Activated CD4-positive, alpha-beta T cell treated with anti-CD3 and anti-CD28 coated beads for 36 hours (primary cell): Measurements from ENCODE around the gene GAA. TPM values are rescaled to one million over a fixed set of nuclear protein-coding genes. Genes with fewer than 3 reads are reported as not detected.
"Not testable (repeated sequence)": the region's sequence is repeated elsewhere in the genome, so short reads cannot be mapped to it uniquely, and the experiment has no call there.

Experiments
- ATAC-seq: fragments of 200-7000 bp; cut with Tn5 transposase; one replicate; pipeline ENCODE4 v1.10.0; 2021; ENCODE audit warnings: mild to moderate bottlenecking, moderate library complexity
- CTCF ChIA-PET: fragments of 350-600 bp; sonication (Branson Sonifier 250); formaldehyde crosslinking; loops from one replicate; lab custom pipeline; 2021; ENCODE audit warnings: antibody characterized with exemption; lab: Charles Lee
- POLR2A ChIA-PET: fragments of 350-600 bp; sonication (Branson Sonifier 250); formaldehyde crosslinking; loops from one replicate; lab custom pipeline; 2021; ENCODE audit warnings: antibody characterized with exemption, inconsistent platforms; lab: Charles Lee
- DNase-seq: peaks from one replicate; pipeline ENCODE4 v3.0.0-alpha.2; 2020
- H3K27ac Mint-ChIP-seq: one replicate; pipeline ENCODE4 v1.8.0; 2021; ENCODE audit warnings: mixed read lengths
- H3K27me3 Mint-ChIP-seq: one replicate; pipeline ENCODE4 v1.8.0; 2021; ENCODE audit warnings: mixed read lengths
- H3K36me3 Mint-ChIP-seq: one replicate; pipeline ENCODE4 v1.8.0; 2021; ENCODE audit warnings: low read depth, mixed read lengths
- H3K4me1 Mint-ChIP-seq: one replicate; pipeline ENCODE4 v1.8.0; 2021; ENCODE audit warnings: mixed read lengths
- H3K4me3 Mint-ChIP-seq: one replicate; pipeline ENCODE4 v1.8.0; 2021; ENCODE audit warnings: mild to moderate bottlenecking, moderate library complexity, mixed read lengths
- H3K9me3 Mint-ChIP-seq: one replicate; pipeline ENCODE4 v1.8.0; 2021; ENCODE audit warnings: low read depth, mixed read lengths
- intact Hi-C, 2 experiments: fragments of 100-400 bp; cut with DNase I in 1 of 2; cut with micrococcal nuclease in 1 of 2; formaldehyde crosslinking; loops; one replicate each; pipeline versions ENCODE4 v1.14.2 to v1.15.1; 2022 to 2024; cut with DNase I, micrococcal nuclease
- total RNA-seq, 2 experiments: library from RNA; stranded (reverse); gene quantifications; one replicate each; pipeline ENCODE4 v1.2.3, GENCODE V29; 2021

The GAA gene
- total RNA-seq, 2 experiments from 2014 or later = 28.4 to 32.8 TPM

GRCh38 chr17:80084773-80085172, 16.6 kb upstream of the GAA start:
- intact Hi-C loops = loop anchor here in 1 of 2 experiments (5.0 kb wide), 1 partner anchor 77 kb away; no protein-coding TSS in a partner anchor
- no peak for ATAC-seq
- CTCF ChIA-PET = interaction anchor here (1.0 to 1.6 kb wide), 3 partner anchors 8 to 135 kb away, joined by 3 to 6 read pairs (median 3); partner anchors contain the start of gene GAA

GRCh38 chr17:80086081-80086480, 15.3 kb upstream of the GAA start:
- Mint-ChIP-seq H3K36me3 (no peaks in the 10 kb centered on the region), H3K4me3 (no peak overlapping the region), H3K4me1 (peaks cover 3% of the 10 kb centered on the region), H3K27me3 (no peaks in the 10 kb centered on the region), H3K27ac (no peak overlapping the region), H3K9me3 (no peaks in the 10 kb centered on the region)
- POLR2A ChIA-PET = no interaction called here
- ATAC-seq (no peak), DNase-seq (no peak)
- intact Hi-C loops = no loop called here
- CTCF ChIA-PET = interaction anchor here (0.7 to 1.3 kb wide), 2 partner anchors 15 to 92 kb away, joined by 3 to 4 read pairs; partner anchors contain the start of gene GAA

More at GRCh38 chr17:80084773-80085172, 16.6 kb upstream of the GAA start:
- peaks cover 3% of the 10 kb centered on the region for H3K4me1 Mint-ChIP-seq
- H3K9me3 Mint-ChIP-seq = no peaks in the 10 kb centered on the region
- H3K27me3 Mint-ChIP-seq = no peaks in the 10 kb centered on the region
- no peak overlapping the region for H3K4me3 Mint-ChIP-seq
- DNase-seq = no peak
- no peaks in the 10 kb centered on the region for H3K36me3 Mint-ChIP-seq
- H3K27ac Mint-ChIP-seq = no peak overlapping the region
- POLR2A ChIA-PET = no interaction called here

- Mint-ChIP-seq H3K27me3 (no peaks in the 10 kb centered on the region), H3K9me3 (no peaks in the 10 kb centered on the region), H3K4me3 (no peak overlapping the region), H3K36me3 (no peaks in the 10 kb centered on the region), H3K4me1 (peaks cover 3% of the 10 kb centered on the region), H3K27ac (no peak overlapping the region)
- ChIA-PET POLR2A (no interaction called here), CTCF (interaction anchor here (0.7 to 1.3 kb wide), 2 partner anchors 15 to 93 kb away, joined by 3 to 4 read pairs; partner anchors contain the start of gene GAA)
- intact Hi-C loops = no loop called here
- ATAC-seq = no peak
- no peak for DNase-seq
Measured at GRCh38 chr17:80086616-80087015, 14.8 kb upstream of the GAA start.

GRCh38 chr17:80087346-80088265, 13.8 kb upstream of the GAA start:
- POLR2A ChIA-PET = no interaction called here
- Mint-ChIP-seq H3K27me3 (no peaks in the 10 kb centered on the region), H3K4me1 (peaks cover 3% of the 10 kb centered on the region), H3K4me3 (no peak overlapping the region), H3K9me3 (no peaks in the 10 kb centered on the region), H3K27ac (no peak overlapping the region), H3K36me3 (no peaks in the 10 kb centered on the region)
- ATAC-seq (no peak), DNase-seq (no peak)
- CTCF ChIA-PET = interaction anchor here (0.7 to 1.2 kb wide), 2 partner anchors 12 to 37 kb away, joined by 3 to 4 read pairs; no protein-coding TSS in a partner anchor
- intact Hi-C loops = no loop called here

GRCh38 chr17:80089762-80090161, 11.6 kb upstream of the GAA start:
- CTCF ChIA-PET = interaction anchor here (1.4 kb wide), 1 partner anchor 10 kb away, joined by 4 read pairs; no protein-coding TSS in a partner anchor
- DNase-seq (no peak), ATAC-seq (no peak)
- H3K27me3 Mint-ChIP-seq = no peaks in the 10 kb centered on the region
- POLR2A ChIA-PET = no interaction called here
- H3K36me3 Mint-ChIP-seq = no peaks in the 10 kb centered on the region
- intact Hi-C loops = no loop called here
- no peak overlapping the region for H3K4me3 Mint-ChIP-seq
- no peaks in the 10 kb centered on the region for H3K9me3 Mint-ChIP-seq
- no peaks in the 10 kb centered on the region for H3K4me1 Mint-ChIP-seq
- no peak overlapping the region for H3K27ac Mint-ChIP-seq

GRCh38 chr17:80090164-80090563, 11.2 kb upstream of the GAA start:
- POLR2A ChIA-PET, H3K36me3 Mint-ChIP-seq, CTCF ChIA-PET, H3K27ac Mint-ChIP-seq, ATAC-seq, H3K4me3 Mint-ChIP-seq, intact Hi-C loops, H3K9me3 Mint-ChIP-seq, H3K4me1 Mint-ChIP-seq, H3K27me3 Mint-ChIP-seq, DNase-seq: not testable (repeated sequence)

- no peaks in the 10 kb centered on the region for H3K4me1 Mint-ChIP-seq
- ChIA-PET CTCF (interaction anchor here (0.8 to 0.9 kb wide), 2 partner anchors 9 to 49 kb away, joined by 3 read pairs; no protein-coding TSS in a partner anchor), POLR2A (no interaction called here)
- no peaks in the 10 kb centered on the region for H3K36me3 Mint-ChIP-seq
- no peak overlapping the region for H3K27ac Mint-ChIP-seq
- no peaks in the 10 kb centered on the region for H3K27me3 Mint-ChIP-seq
- intact Hi-C loops = no loop called here
- H3K4me3 Mint-ChIP-seq = no peak overlapping the region
- no peaks in the 10 kb centered on the region for H3K9me3 Mint-ChIP-seq
- no peak for ATAC-seq
- no peak for DNase-seq
Measured at GRCh38 chr17:80091376-80091775, 10.0 kb upstream of the GAA start.

GRCh38 chr17:80092959-80093358, 8.4 kb upstream of the GAA start:
- Mint-ChIP-seq H3K4me3 (no peak overlapping the region), H3K9me3 (no peaks in the 10 kb centered on the region), H3K4me1 (no peaks in the 10 kb centered on the region), H3K27me3 (no peaks in the 10 kb centered on the region), H3K27ac (no peak overlapping the region), H3K36me3 (no peaks in the 10 kb centered on the region)
- intact Hi-C loops = no loop called here
- ATAC-seq (no peak), DNase-seq (no peak)
- ChIA-PET CTCF (interaction anchor here (0.6 to 1.6 kb wide), 6 partner anchors 8 to 84 kb away, joined by 3 to 8 read pairs (median 4); partner anchors contain the start of gene GAA), POLR2A (no interaction called here)

GRCh38 chr17:80095038-80095843, 6.1 kb upstream of the GAA start:
- ChIA-PET CTCF (no interaction called here), POLR2A (no interaction called here)
- intact Hi-C loops = no loop called here
- no peaks in the 10 kb centered on the region for H3K27me3 Mint-ChIP-seq
- H3K4me3 Mint-ChIP-seq = no peak overlapping the region
- H3K27ac Mint-ChIP-seq = no peak overlapping the region
- ATAC-seq = no peak
- H3K36me3 Mint-ChIP-seq = no peaks in the 10 kb centered on the region
- no peaks in the 10 kb centered on the region for H3K9me3 Mint-ChIP-seq
- DNase-seq = no peak
- peaks cover 9% of the 10 kb centered on the region for H3K4me1 Mint-ChIP-seq

GRCh38 chr17:80095844-80096475, 5.4 kb upstream of the GAA start:
- H3K27me3 Mint-ChIP-seq = no peaks in the 10 kb centered on the region
- ATAC-seq (no peak), DNase-seq (no peak)
- CTCF ChIA-PET = no interaction called here
- H3K36me3 Mint-ChIP-seq = no peaks in the 10 kb centered on the region
- H3K4me1 Mint-ChIP-seq = peaks cover 17% of the 10 kb centered on the region
- no peak overlapping the region for H3K4me3 Mint-ChIP-seq
- H3K27ac Mint-ChIP-seq = no peak overlapping the region
- intact Hi-C loops = no loop called here
- POLR2A ChIA-PET = no interaction called here
- no peaks in the 10 kb centered on the region for H3K9me3 Mint-ChIP-seq

- no peak for ATAC-seq
- intact Hi-C loops = no loop called here
- DNase-seq = no peak
- H3K27me3 Mint-ChIP-seq = no peaks in the 10 kb centered on the region
- no peaks in the 10 kb centered on the region for H3K36me3 Mint-ChIP-seq
- POLR2A ChIA-PET = no interaction called here
- CTCF ChIA-PET = interaction anchor here (0.6 kb wide), 1 partner anchor 222 kb away, joined by 3 read pairs; no protein-coding TSS in a partner anchor
- H3K9me3 Mint-ChIP-seq = no peaks in the 10 kb centered on the region
- no peak overlapping the region for H3K4me3 Mint-ChIP-seq
- peaks cover 17% of the 10 kb centered on the region for H3K4me1 Mint-ChIP-seq
- H3K27ac Mint-ChIP-seq = no peak overlapping the region
Measured at GRCh38 chr17:80096561-80097021, 4.8 kb upstream of the GAA start.
